GM18526 (cell line): ENCODE results near the gene HIVEP1.

Source experiments
- POLR2A ChIP-seq: IDR thresholded peaks from 3 replicates; pipeline ENCODE4 v1.6.1; 2011; ENCODE audit not compliant: insufficient read length; ENCODE audit errors: extremely low read depth

The HIVEP1 gene

GRCh38 chr6:12152023-12152970 is 140.2 kb downstream of the HIVEP1 start:
- no peak for TF ChIP-seq POLR2A

- no peak for TF ChIP-seq POLR2A
These were observed 146.7 kb downstream of the HIVEP1 start for GRCh38 chr6:12158686-12159415.

- TF ChIP-seq POLR2A = no peak
These were observed 148.2 kb downstream of the HIVEP1 start for GRCh38 chr6:12160326-12160725.

GRCh38 chr6:12162213-12162612 is 150.1 kb downstream of the HIVEP1 start:
- TF ChIP-seq POLR2A = no peak

GRCh38 chr6:12163149-12163548 is 151.0 kb downstream of the HIVEP1 start:
- no peak for TF ChIP-seq POLR2A

GRCh38 chr6:12163744-12164507 is 151.8 kb downstream of the HIVEP1 start:
- no peak for TF ChIP-seq POLR2A

- no peak for TF ChIP-seq POLR2A
These were observed 152.3 kb downstream of the HIVEP1 start for GRCh38 chr6:12164508-12164770.

- no peak for TF ChIP-seq POLR2A
These were observed 153.2 kb downstream of the HIVEP1 start for GRCh38 chr6:12165297-12165696.

- no peak for TF ChIP-seq POLR2A
These were observed 153.7 kb downstream of the HIVEP1 start for GRCh38 chr6:12165722-12166280.

GRCh38 chr6:12169377-12169776 is 157.3 kb downstream of the HIVEP1 start:
- TF ChIP-seq POLR2A = no peak

- TF ChIP-seq POLR2A = no peak
These were observed 158.4 kb downstream of the HIVEP1 start for GRCh38 chr6:12170351-12171092.

- TF ChIP-seq POLR2A = no peak
These were observed 159.6 kb downstream of the HIVEP1 start for GRCh38 chr6:12171717-12172116.

GRCh38 chr6:12172572-12172971 is 160.5 kb downstream of the HIVEP1 start:
- TF ChIP-seq POLR2A = no peak

- no peak for TF ChIP-seq POLR2A
These were observed 161.1 kb downstream of the HIVEP1 start for GRCh38 chr6:12173181-12173580.

GRCh38 chr6:12173661-12174060 is 161.5 kb downstream of the HIVEP1 start:
- TF ChIP-seq POLR2A = no peak

- no peak for TF ChIP-seq POLR2A
These were observed 162.8 kb downstream of the HIVEP1 start for GRCh38 chr6:12174878-12175277.
